Measurements from ENCODE around the gene RFTN1.

RFTN1 gene

DNA sequence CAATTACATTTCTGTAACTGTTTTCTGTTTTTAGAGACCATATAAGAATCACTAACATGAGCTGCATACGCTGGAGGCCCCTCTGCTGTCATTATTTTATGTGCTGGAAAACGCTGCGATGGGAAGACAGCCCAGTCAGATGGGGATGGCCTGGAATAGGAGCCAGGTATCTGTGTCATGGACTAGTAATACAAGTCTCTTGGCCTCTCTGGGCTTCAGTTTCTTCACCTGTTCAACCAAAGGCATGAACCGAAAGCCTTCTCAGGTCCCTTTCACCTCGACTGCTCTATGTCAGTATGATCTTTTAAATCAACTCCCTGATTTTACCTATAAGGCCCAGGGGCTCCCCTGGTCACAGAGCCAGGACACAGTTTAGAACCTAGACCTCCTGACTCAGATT, 14.6 kb upstream of the RFTN1 start:
- no peak for DNase-seq

DNA sequence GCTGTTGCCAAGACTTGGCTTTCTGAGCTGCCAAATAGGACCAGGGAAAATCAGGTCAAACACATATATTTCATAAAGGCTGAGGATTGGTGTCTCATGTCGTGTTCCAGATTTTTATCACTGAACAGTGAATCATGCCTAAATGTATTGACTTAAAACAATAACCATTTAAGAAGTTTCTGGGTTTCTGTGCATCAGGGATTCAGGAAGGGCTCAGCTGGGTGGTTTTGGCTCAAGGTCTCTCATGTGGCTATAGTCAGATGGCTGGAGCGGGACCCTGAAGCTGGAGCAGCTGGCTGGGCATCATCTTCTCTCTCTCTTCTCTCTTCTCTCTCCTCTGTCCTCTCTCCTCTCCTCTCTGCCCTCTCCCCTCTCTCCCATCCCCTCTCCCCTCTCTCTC, 10.7 kb upstream of the RFTN1 start:
- DNase-seq = no peak

DNA sequence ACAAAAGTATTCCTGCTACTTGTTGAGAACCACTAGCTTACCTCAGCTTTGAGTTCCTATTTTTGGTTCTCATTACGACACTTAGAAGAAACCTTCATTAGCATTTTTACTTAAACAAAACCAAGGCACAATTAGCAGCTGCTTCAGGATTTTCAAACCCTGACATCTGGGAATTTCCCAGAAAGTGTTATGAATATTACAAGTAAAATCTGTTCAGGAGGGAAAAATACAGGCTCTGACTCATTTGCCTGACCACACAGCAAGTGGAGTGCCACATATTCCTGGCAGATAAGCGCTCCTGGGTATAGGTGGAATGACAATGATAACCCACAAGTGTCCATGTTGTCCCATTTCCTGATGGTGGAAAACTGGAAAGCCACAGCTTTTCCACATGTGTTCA, 10.3 kb upstream of the RFTN1 start:
- no peak for DNase-seq

DNA sequence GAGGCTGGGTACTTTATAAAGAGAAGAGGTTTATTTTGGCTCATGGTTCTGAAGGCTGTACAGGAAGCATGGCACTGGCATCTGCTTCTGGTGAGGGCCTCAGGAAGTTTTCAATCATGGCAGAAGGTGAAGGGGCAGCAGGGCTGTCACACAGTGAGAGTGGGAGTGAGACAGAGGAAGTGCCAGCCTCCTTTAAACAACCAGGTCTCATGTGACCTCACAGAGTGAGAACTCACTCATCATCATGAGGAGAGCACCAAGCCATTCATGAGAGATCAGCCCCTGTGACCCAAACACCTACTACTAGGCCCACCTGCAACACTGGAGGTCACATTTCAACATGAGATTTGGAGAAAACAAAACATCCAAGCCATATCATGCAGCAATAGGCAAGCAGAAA, 9.3 kb upstream of the RFTN1 start:
- no peak for DNase-seq

DNA sequence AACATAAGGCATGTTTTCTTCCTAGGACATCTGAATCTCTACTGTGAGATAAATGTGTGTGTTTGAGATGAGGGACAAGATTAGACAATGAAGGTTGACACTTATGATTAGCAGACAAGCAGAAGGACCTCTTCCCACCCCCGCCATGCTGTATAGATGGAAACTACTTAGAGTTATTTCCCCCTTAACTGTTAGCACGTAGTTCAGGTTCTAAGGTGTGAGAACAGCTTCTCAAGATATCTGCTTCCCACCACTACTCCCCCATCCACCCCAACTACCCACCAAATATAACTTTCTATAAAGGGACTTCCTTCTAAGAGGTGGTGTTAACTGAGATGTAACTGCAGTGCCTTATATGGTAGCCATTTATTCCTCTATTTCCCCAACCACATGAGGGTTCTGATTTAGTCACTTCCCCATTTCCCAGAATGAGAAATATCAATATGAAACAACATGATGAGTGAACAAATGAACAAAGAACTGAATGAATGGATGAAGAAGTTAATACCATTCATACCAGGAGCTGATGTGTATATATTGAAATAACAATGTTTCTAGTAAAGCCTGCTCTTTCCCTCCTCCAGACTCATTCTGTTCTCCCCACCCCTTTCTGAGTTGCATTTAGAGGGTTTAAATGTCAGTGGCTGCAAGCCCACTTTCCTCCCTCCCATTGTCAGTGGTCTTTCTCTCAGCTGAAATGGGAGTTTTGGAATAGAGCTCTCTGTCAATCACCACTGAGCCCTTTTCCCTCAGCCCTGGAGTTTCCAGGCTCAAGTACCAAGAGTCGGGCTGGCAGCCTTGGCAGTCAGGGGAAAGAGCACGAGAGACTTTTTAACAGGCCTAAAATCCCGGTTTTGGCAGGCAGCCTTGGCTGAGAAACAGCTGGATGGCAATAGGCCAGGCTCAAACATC, 7.7 kb upstream of the RFTN1 start:
- DNase-seq = no peak

DNA sequence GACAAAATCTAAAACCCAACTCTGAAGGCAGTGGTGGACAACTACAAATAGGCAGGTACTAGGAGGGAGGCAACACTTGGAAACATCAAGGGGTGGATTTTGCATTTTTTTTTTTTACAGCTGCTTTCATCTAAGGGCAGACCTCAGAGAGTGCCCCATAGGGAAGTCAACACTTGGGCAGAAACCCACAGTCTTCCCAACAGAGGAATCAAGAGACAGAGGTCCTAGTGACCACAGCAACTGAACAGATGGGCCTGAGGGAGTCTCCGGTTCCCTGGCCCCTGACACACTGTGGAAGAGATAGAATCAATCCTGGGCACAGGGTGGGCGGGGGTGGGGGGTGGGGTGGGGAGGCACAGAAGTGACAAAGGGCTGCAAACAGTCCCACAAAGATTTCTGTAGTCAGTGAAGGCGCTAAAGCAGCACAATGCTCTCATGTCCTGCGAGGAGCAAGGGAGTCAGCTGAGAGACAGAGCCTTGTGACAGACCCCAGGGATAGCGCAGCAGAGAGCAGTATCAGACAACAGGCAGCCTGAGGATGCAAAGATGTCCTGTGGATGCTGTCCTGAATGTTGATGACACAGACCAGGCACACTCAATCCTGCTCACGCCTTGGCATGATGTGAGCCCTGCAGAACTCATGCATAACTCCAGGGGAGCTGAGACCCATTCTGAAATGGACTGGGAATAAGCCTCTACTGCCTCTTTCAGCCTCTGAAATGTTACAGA, 6.9 kb upstream of the RFTN1 start:
- no peak for DNase-seq

DNA sequence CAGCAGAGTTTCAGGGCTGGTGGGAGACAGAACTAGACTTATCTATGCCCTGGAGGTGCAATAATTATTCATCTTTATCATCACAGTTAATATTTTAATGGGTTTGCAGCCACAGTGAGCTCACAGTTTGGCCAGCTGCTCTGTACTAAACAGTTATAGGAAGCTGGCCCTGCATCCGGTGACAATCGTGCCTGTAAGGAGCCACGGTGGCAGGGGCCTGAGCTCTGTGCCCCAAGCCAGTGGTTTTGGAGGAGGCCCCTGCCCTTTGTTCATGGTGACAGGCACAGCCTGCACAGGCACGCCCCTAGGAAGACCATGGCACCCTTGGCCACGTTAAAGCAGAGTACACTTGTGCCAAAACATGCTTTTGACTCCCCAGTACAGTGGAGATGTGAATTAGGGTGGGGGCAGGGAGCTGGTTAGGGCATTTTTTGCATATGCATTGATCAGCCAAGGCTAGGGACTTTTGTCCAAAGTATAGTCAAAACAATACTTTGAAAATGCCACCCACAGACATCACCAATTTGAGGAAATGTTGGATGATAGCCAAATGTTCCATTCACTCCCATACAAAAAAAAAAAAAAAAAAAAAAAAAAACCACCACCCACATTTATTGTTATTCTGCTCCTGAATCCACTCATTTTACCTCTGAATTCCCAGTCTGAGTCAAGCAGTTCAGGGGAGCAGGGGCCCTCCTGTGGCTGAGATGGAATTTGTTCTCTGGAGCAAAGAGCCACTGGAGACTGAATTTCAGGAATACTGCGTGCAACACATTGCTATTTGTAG, 3.4 kb upstream of the RFTN1 start:
- peak; percentile 26 for DNase-seq

DNA sequence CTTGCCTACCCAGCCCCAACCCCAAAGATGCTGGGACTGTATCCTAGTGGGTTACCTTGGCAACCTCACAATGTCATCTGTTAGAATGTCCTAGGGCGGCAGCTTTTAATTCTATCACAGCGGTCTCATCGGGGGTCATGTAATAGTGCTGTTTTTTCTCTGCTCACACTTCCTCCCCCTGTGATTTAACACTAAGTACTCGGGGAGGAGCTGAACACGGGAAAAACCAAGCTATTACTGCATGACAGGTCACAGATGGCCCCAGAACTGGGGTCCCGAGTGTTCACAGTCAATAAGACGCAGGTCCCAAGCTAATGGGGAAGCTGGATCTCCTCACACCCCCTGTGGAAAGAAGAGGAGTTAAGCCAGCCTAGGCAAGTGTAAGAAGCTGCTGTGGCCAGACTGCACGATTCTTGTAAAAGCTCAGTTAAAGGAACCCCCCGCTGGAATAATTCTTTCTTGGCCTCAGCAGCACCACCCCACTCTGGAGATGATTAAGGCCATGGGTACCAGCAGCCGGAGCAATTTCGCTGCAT, 2.5 kb upstream of the RFTN1 start:
- peak; percentile 42 for DNase-seq

DNA sequence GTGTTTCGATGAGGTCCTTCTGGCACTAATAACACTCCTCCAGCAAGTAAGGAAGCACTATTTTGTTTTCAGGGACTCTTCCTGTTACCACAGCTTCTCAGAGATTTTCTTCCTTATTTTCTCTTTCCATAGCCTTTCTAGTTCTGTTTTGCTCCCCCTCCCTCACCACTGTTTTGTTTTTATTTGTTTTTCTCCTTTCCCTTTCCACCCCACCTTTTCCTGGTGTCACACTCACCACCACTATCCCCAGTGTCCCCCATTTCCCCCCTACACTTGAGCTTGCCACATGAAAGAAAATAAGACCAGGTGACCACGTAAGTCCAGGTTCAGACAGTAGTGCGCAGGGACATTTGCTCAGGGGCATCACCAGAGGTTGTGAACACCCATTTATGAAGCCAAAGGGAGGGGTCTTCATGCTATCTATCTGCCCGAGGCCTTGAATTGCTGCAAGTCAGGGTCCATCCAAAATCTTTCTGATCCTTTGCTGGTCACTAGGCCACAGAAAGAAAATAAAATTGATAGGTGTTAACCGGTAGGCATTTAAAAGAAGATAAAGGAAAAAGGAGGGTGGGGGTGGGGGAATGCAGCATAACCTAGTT, 1.4 kb upstream of the RFTN1 start:
- DNase-seq = no peak

DNA sequence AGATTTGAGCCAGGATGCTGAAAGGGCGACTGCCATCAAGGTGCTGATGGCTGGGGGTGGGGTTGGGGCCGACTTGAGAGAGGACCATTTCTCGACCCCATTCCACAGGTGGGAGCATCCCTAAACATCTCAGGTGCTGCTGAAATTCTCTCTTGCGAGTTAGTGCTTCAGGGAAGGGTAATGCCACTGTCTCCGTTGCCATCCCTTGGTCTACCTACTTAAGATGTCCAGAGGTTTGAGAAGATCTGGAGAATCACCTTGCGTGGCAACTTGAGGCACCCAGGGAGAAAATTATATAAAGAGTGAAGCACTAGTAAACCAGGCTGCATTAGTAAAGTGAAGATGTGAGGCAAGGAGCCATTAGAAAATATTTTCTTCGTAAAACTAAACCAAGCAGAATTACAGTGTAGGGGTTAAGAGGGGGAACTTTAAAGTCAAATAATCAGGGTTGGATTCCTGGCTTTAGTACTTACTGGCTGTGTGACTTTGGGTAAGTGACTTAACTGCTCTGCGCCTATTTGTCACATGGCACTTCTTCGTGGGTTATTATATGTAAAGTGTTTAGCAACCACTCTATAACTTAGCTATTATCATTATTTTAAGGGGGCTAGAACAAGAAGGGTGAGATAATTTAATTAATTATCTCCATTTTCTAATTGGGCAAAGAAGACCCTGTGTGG, 662 bp upstream of the RFTN1 start:
- no peak for DNase-seq

DNA sequence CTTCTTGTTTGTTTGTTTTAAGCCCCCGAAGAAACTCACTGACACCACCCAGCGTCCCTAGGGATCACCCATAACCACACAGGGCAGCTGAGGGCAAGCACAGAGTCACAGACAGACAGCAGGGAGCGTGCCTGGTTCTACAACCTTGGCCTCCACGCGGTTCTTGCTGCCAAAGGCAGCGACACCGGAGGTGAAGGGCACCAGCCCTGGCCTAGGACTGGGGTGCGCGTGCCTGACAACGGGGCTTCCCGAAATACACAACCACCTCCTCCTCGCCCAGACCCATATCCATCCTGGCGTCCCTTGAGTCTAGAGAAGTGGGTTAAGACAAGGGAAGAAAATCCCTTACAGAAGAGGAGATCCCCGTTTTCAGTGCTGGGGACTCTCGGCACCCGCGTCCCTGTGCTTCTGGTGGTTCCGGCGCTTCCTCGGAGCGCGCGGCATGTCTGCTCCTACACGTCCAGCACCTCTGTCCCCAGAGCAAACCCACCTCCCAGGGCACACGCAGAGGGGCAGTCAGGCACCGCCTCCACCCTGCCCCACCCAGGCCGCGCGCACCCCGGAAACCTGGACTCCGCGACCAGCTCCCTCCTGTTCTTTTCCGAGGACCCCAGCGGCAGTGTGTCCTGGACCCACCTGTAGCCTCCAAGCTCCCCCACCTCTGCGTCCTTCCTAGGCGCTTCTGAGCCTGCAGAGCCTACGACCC, 911 bp downstream of the RFTN1 start:
- peak; percentile 53 for DNase-seq

DNA sequence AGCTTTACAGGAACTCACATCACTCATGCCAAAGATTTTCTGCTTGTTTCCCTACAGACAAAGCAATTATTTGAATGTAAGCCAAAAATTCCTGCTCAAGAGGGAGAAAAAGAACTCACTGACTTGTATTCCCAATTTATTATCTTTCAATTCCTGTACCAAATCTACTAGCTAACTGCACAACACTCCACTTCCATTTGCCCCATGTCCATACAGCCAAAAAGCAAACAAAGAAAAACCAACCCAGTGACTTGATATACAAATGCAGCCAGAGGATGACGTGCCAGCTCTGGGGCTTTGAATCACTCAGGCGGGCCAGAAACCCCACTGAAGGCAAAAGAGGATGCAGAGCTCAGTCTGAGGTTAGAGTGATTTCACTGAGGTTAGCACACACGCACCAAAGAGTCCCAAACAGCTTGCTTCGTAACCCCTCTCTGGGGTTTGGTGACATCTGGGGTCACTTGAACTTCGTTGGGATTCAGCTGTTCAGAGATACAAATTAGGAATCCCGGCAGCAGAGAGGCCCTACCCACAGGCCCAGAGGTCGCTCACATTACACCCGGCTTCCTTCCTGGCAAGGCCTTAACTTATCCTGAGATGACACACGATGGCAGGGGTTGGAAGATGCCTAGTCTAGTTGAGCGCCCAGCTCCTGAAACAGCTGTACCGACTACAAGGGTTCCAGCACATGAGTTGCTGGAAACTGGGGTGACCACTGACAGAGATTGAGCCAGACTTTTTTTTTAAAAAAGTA, 1.6 kb downstream of the RFTN1 start:
- DNase-seq = peak; percentile 78

DNA sequence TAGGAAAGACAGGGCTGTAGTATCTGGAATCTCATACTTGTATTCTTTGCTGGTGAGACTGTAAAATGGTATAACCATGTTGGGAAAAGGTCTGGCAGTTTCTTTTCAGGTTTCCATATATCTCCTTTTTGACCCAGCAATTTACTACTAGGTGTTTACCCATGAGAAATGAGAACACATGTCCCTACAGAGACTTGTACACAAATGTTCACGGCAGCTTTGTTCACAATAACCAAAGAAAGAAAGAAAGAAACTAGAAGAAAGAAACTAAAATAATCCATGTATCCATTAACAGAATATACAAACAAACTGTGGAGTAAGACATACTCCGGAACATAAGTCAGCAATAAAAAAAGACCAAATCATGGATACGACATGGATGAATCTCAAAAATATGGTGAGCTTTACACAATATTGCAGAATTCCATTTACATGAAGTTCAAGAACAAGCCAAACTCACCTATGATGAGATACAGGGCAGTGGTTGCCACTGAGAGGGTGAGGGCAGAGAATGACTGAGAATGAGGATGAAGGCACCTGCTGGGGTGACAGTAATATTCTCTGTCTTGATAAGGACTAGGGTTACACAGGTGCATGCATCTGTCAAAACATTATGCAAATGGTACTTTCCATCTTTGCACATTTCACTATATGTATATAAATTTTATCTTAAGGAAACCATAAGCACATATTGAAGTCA, 2.7 kb downstream of the RFTN1 start:
- DNase-seq = no peak

DNA sequence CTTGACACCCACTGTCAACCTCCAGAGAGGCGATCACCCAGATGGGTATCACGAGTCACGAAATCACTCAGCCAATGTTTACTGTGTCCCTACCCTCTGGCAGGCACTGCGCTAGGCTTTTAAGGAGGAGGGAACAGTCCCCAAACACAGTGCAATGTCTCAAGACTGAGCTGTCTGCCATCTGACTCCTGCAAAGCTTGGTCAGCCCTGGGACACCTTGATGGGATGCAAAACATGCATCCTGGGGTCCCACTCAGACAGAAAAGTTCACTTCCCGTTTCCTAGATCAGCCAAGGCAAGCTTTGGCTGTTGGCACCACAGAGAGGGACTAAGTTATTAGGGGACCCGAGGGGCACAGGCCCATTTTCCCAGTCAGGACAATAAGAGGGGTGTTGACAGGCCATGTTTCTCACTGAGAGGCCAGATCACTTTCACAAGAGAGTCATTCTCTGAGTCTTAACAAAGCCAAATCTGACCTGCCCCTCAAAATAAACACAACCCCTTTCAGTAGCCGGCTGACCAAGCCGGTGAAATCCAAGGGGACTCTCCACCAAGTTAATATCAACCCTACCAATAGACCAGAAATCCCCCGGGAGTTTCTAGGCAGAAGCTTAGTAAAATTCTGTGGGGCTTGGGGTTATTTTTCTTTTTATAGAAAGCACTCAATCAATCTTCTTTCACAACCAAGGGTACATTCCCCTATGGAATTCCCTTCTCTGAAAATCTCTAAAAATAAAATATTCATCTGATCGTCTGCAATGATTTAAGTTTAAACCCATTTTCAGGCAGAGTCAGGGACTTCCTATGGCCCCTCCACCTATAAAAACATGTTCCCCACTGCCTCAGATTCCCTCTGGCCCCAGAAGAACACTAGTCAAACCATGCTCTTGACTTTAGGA, 3.5 kb downstream of the RFTN1 start:
- DNase-seq = no peak

DNA sequence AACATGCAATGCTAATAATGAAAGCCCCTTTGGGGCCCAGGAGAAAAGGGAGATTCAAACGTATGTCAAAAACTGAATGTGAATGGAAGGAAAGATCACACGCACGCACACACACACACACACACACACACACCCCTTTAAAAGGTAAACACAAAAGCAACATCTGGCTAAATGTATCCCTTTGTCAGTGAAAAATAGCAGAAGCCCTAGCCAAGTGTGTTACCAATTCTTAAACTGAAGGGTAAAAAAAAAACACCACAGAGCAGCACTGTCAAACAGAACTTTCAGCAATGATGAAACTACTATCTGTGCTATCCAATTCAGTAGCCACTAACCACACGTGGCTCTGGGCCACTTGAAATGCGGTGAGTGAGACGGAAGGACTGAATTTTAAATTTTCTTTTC, 4.9 kb downstream of the RFTN1 start:
- DNase-seq = peak; percentile 26

DNA sequence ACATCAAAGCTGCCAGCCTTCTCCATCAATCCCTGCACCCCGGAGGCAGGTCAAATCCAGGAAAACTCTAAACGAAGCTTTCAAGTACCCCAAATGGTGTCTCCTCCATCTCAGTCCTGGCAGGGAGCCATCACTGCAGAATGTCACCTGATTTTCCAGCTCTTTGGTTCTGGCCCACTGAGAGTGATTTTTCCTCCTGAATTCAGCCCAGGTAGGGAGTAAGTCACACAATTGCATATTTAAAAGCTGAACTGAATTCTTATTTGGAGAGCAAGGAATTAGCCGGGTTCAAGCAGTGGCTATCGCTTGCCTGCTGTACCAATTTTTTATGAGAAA, 5.3 kb downstream of the RFTN1 start:
- no peak for DNase-seq

DNA sequence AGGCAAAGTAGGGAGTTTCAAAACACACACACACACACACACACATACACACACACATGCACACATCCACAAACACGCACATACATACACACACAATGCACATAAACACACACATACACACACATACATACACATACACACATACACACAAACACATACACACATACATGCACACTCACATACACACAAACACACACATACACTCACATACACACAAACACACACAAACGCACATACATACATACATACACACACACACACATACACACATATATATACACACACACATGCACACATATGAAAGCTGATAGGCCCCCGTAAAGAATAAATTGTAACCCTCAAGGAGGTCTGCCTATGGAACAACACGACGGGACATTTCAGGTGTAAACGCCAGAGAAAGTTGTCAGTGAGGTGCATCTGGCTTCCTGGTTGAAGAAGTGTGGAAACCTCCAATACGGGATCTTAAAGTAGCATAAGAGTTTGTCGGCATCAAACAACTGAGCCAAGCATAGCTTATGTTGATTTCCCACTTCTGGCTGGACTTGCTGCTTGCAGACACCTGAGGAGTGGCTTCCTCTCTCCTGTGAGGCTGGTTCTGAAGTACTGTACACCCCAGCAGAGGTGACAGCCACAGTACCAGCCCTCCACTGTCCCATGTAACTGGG, 5.8 kb downstream of the RFTN1 start:
- DNase-seq = no peak

DNA sequence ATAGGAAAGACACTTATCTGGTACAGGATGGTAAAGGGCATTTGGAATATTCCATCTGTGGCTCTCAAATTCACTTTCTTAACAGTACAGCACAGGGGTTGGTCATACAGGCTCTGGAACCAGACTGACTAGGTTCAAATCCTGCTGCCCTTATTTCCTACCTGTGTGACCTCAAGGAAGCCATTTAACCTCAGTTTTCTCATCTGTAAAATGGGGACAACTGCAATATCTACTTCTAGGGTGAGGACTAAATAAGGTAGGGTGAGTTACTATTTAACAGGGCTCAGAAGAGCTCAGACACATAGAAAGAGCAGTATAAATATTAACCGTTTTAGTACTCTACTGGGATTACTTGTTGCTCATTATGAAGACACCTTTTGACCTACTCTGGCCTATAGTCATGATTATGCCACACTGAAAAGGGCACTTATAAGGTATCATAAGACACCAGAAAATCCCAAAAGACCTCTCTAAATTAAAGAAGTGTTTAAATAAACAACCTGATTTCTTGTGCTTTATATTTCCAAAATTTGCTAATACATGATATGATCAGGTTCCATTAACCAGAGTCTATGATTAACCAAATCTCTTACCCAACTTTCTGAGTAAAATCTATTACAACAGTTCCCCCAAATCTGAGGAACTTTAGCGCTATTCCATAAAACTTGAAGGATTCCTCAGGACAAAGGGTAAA, 6.5 kb downstream of the RFTN1 start:
- no peak for DNase-seq
